ENCODE data around the gene IPO5. TPM values are rescaled to one million over a fixed set of nuclear protein-coding genes. Genes with fewer than 3 reads are reported as not detected.
A peak's percentile ranks its signal among the peaks of the same experiment; 100 is the strongest.

Gene IPO5
- total and polyA plus RNA-seq, 2 of the 4 experiments (the other 2 are of a cell fraction): 89.2 to 270 TPM

- no peak for ATAC-seq (ENCODE audit: low read depth)
- H3K79me1 ChIP-seq (ENCODE audit: low read depth in 1 of 2, low read length in 2 of 2): no peaks in the 10 kb centered on the region
- no peak overlapping the region for H3K4me3 ChIP-seq (ENCODE audit: insufficient read depth, low read depth, low read length)
- no peak overlapping the region for H3K4ac ChIP-seq (ENCODE audit: low read depth, low read length)
- no peak overlapping the region for H3K9ac ChIP-seq (ENCODE audit: low read depth, low read length)
- no peaks in the 10 kb centered on the region for H3K4me1 ChIP-seq (ENCODE audit: control insufficient read depth, insufficient read depth, low read length)
- BruUV-seq (replicated peaks): no TSS peak
- no peak overlapping the region for H2BK120ac ChIP-seq (ENCODE audit: low read depth, low read length)
- H3K18ac ChIP-seq (ENCODE audit: low read depth, low read length): no peak overlapping the region
- 0 out of 2 replicates have a peak overlapping the region, but pooled peaks have one; percentile 7 for H2AK5ac ChIP-seq (ENCODE audit: low read depth, low read length)
- no peak overlapping the region for H3K56ac ChIP-seq (ENCODE audit: extremely low read depth, insufficient read depth, low read length)
- in situ Hi-C loops (cut with MboI; ENCODE audit: low sequenced_read_pairs) (no loop called here), intact Hi-C loops (cut with micrococcal nuclease) (loop anchor here (5.0 kb wide), 1 partner anchor 54 kb away; no protein-coding TSS in a partner anchor), dilution Hi-C loops (cut with HindIII; ENCODE audit: low sequenced_read_pairs, unreplicated experiment) (no loop called here)
- H4K5ac ChIP-seq (ENCODE audit: low read depth, low read length): no peak overlapping the region
- H2BK15ac ChIP-seq (ENCODE audit: low read depth, low read length): no peak overlapping the region
- ChIA-PET CTCF (interaction anchor here (0.7 to 2.2 kb wide), 4 partner anchors 9 to 18 kb away, joined by 3 to 7 read pairs (median 4); no protein-coding TSS in a partner anchor), POLR2A (ENCODE audit: unreplicated experiment) (no interaction called here)
- no peak overlapping the region for H3K14ac ChIP-seq (replicated peaks; ENCODE audit: low read depth, low read length)
- H4K8ac ChIP-seq (ENCODE audit: low read depth in 2 of 2, low read length in 2 of 2): no peak overlapping the region
- H2AK9ac ChIP-seq (replicated peaks; ENCODE audit: low read depth, low read length, poor library complexity): peak overlapping the region; percentile 44
- no peaks in the 10 kb centered on the region; the same call in 1 of the 2 replicates for H3K9me3 ChIP-seq (ENCODE audit: control insufficient read depth, insufficient read depth, low read length)
- 87% methylated on average over 3 of the region's 7 CpGs; no CpG with 5 or more reads in 1 of the 2 experiments for WGBS, 2 experiments (ENCODE audit: extremely low coverage in 2 of 2, insufficient read length in 1 of 2)
- H4K20me1 ChIP-seq (ENCODE audit: insufficient read depth, low read length): no peaks in the 10 kb centered on the region
- H3K27me3 ChIP-seq (ENCODE audit: control insufficient read depth, insufficient read depth, low read length): no peaks in the 10 kb centered on the region; the same call in 1 of the 2 replicates
- H2BK5ac ChIP-seq (ENCODE audit: low read depth, low read length, poor library complexity, severe bottlenecking): no peak overlapping the region
- DNase-seq: peak; percentile 32
- H2BK20ac ChIP-seq (ENCODE audit: low read depth, low read length): no peak overlapping the region
- no peaks in the 10 kb centered on the region for H3K36me3 ChIP-seq (ENCODE audit: control insufficient read depth, insufficient read depth, low read length)
- H3K27ac ChIP-seq (ENCODE audit: insufficient read depth, low read length): no peak overlapping the region
- H3K9me1 ChIP-seq (ENCODE audit: insufficient read depth, low read length): peaks cover 3% of the 10 kb centered on the region; the same call in 1 of the 2 replicates
- H3K23ac ChIP-seq (ENCODE audit: low read depth, low read length): no peak overlapping the region
- no peak overlapping the region for H3K4me2 ChIP-seq (ENCODE audit: low read depth, low read length)
- no peak overlapping the region for H4K91ac ChIP-seq (ENCODE audit: insufficient read depth, low read depth, low read length)
- H2AFZ ChIP-seq (replicated peaks; ENCODE audit: low read length, poor library complexity): peak overlapping the region; percentile 65
- TF ChIP-seq BHLHE40 (IDR thresholded peaks at IDR 0.05; ENCODE audit: low read depth, low read length) (no peak), NFE2L2 (IDR thresholded peaks at IDR 0.05; ENCODE audit: low read depth, low read length) (no peak), POLR2A (IDR thresholded peaks at IDR 0.05; ENCODE audit: low read depth, low read length) (no peak), USF2 (IDR thresholded peaks at IDR 0.05; ENCODE audit: low read depth, low read length) (no peak), CHD1 (IDR thresholded peaks at IDR 0.05; ENCODE audit: low read depth, low read length) (no peak), RCOR1 (IDR thresholded peaks at IDR 0.05; ENCODE audit: insufficient replicate concordance, low read length) (no peak), SMC3 (IDR thresholded peaks at IDR 0.05; ENCODE audit: low read depth, low read length) (peak; percentile 25; the same call in 1 of the 2 replicates), RFX5 (IDR thresholded peaks at IDR 0.05; ENCODE audit: low read depth, low read length) (no peak), RAD21 (IDR thresholded peaks at IDR 0.05; ENCODE audit: low read length) (peak; percentile 47), CEBPB (IDR thresholded peaks at IDR 0.05; ENCODE audit: low read depth, low read length) (no peak), MXI1 (IDR thresholded peaks at IDR 0.05; ENCODE audit: borderline replicate concordance, low read depth, low read length) (no peak), MAZ (IDR thresholded peaks at IDR 0.05; ENCODE audit: borderline replicate concordance, low read depth, low read length) (no peak)
- TF ChIP-seq, protein P1, sequence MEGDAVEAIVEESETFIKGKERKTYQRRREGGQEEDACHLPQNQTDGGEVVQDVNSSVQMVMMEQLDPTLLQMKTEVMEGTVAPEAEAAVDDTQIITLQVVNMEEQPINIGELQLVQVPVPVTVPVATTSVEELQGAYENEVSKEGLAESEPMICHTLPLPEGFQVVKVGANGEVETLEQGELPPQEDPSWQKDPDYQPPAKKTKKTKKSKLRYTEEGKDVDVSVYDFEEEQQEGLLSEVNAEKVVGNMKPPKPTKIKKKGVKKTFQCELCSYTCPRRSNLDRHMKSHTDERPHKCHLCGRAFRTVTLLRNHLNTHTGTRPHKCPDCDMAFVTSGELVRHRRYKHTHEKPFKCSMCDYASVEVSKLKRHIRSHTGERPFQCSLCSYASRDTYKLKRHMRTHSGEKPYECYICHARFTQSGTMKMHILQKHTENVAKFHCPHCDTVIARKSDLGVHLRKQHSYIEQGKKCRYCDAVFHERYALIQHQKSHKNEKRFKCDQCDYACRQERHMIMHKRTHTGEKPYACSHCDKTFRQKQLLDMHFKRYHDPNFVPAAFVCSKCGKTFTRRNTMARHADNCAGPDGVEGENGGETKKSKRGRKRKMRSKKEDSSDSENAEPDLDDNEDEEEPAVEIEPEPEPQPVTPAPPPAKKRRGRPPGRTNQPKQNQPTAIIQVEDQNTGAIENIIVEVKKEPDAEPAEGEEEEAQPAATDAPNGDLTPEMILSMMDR (conservative IDR thresholded peaks at IDR 0.05; ENCODE audit: low read depth, low read length): peak; percentile 30
- TF ChIP-seq, protein P2, sequence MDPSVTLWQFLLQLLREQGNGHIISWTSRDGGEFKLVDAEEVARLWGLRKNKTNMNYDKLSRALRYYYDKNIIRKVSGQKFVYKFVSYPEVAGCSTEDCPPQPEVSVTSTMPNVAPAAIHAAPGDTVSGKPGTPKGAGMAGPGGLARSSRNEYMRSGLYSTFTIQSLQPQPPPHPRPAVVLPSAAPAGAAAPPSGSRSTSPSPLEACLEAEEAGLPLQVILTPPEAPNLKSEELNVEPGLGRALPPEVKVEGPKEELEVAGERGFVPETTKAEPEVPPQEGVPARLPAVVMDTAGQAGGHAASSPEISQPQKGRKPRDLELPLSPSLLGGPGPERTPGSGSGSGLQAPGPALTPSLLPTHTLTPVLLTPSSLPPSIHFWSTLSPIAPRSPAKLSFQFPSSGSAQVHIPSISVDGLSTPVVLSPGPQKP (IDR thresholded peaks at IDR 0.05; ENCODE audit: borderline replicate concordance, low read depth, low read length): no peak
Observed at GRCh38 chr13:97911311-97912138, 42.0 kb upstream of the IPO5 start.

All from IMR-90 (cell line).